ENCODE measurements around the gene ANXA2R. TPM values are rescaled to one million over a fixed set of nuclear protein-coding genes. Genes with fewer than 3 reads are reported as not detected.
"Not testable (repeated sequence)": the region's sequence is repeated elsewhere in the genome, so short reads cannot be mapped to it uniquely, and the experiment has no call there.

Gene ANXA2R, protein sequence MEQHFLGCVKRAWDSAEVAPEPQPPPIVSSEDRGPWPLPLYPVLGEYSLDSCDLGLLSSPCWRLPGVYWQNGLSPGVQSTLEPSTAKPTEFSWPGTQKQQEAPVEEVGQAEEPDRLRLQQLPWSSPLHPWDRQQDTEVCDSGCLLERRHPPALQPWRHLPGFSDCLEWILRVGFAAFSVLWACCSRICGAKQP
- 0.98 and 1.3 TPM in 2 replicates for total RNA-seq (2022)
- Bru-seq, nascent RNA: percentile 52 among the genes with signal in this experiment
- percentile 57 among the genes with signal in this experiment for BruChase-seq, experiment 1, labeled RNA remaining after a 6-hour chase
- BruChase-seq, experiment 2, labeled RNA remaining after a 2-hour chase: percentile 58 among the genes with signal in this experiment
- long read RNA-seq: 0 reads

DNA sequence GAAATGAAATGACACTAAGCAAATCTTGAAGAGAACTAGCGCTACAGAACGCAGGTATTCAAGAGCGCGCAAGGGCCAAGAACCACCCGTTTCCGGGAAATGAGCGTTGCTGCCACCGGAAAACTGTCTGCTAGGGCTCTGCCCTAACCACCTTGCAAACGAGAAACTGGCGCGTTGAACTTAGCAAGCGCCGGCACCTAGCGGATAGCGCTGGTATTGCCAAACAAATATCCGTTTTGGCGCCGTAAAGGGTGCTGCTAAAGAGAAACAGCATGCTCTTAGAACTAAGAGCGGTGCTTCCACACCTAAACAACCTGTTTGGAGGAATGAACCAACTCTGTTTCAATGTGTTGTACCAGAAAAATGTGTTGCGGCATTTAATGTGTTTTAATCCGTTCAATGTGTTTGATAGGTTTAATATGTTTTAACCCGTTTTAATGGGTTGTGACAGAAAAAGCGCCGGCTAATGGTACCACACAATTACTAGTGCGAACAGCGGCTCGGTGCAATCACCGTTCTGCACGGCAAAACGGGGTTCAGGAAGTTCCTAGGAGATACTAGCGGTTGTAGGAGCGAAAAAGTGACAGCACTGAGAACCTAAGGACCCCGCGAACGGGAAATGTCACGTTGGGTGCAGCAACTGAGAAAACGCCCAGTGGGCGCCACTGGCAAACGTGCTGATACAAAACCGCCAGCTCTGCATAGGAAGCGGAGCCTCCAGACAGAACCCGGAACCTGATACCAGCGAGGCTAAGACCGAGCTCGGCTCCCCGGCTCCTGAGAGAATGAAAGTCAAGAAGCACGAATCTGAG lies at the start of gene ANXA2R:
TSS of gene ANXA2R (minus strand) at position 33 of the 812 bp plus-strand sequence. CDS start 273 bp downstream, outside the sequence.
- BruUV-seq (replicated peaks): no TSS peak
- no peaks in the 10 kb centered on the region for H3K27me3 Mint-ChIP-seq (ENCODE audit: insufficient read depth, unreplicated experiment)
- H3K4me1 Mint-ChIP-seq (ENCODE audit: insufficient read depth, unreplicated experiment): no peaks in the 10 kb centered on the region
- no peaks in the 10 kb centered on the region for H3K9me3 Mint-ChIP-seq (ENCODE audit: unreplicated experiment)
- intact Hi-C loops (cut with micrococcal nuclease): loop anchor here (1.0 kb wide), 2 partner anchors 65 to 349 kb away; no protein-coding TSS in a partner anchor
- H3K4me3 Mint-ChIP-seq (ENCODE audit: unreplicated experiment): peak within 1 kb of the TSS; percentile 88
- peak within 1 kb of the TSS; percentile 95 for H3K27ac Mint-ChIP-seq (ENCODE audit: low read depth, unreplicated experiment)
- CTCF ChIA-PET: interaction anchor here (0.7 to 3.2 kb wide), 6 partner anchors 28 to 130 kb away, joined by 3 to 49 read pairs (median 5); no protein-coding TSS in a partner anchor
- POLR2A ChIA-PET: interaction anchor here (0.8 to 7.7 kb wide), 10 partner anchors 10 to 129 kb away, joined by 3 to 181 read pairs (median 14); partner anchors contain the start of gene ZNF131
- peaks cover 16% of the 10 kb centered on the region for H3K36me3 Mint-ChIP-seq (ENCODE audit: insufficient read depth, unreplicated experiment)
- DNase-seq (ENCODE audit: unreplicated experiment): no peak
- TF ChIP-seq, protein P1, sequence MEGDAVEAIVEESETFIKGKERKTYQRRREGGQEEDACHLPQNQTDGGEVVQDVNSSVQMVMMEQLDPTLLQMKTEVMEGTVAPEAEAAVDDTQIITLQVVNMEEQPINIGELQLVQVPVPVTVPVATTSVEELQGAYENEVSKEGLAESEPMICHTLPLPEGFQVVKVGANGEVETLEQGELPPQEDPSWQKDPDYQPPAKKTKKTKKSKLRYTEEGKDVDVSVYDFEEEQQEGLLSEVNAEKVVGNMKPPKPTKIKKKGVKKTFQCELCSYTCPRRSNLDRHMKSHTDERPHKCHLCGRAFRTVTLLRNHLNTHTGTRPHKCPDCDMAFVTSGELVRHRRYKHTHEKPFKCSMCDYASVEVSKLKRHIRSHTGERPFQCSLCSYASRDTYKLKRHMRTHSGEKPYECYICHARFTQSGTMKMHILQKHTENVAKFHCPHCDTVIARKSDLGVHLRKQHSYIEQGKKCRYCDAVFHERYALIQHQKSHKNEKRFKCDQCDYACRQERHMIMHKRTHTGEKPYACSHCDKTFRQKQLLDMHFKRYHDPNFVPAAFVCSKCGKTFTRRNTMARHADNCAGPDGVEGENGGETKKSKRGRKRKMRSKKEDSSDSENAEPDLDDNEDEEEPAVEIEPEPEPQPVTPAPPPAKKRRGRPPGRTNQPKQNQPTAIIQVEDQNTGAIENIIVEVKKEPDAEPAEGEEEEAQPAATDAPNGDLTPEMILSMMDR (IDR thresholded peaks at IDR 0.05; ENCODE audit: unreplicated experiment): no peak

DNA sequence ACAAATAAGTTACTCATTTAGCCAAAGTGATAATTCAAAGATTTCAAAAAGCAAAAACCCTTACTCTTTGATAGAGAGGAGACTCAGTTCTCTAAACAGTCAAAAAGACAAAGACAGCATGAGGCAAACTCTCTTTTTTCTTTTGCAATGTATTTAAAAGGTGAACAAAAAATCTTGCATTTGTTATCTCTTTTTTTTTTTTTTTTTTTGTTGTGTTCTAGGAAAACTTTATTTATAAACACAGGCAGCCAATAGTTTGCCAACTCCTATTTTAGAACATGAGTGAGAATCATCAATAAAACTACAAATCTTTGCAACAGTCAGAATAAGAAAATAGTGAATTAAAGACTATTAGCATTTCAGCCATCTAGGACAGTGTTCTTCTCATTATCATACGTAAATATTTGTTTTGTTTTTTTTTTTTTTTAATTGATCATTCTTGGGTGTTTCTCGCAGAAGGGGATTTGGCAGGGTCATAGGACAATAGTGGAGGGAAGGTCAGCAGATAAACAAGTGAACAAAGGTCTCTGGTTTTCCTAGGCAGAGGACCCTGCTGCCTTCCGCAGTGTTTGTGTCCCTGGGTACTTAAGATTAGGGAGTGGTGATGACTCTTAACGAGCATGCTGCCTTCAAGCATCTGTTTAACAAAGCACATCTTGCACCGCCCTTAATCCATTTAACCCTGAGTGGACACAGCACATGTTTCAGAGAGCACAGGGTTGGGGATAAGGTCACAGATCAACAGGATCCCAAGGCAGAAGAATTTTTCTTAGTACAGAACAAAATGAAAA lies 46.2 kb upstream of the ANXA2R start:
- POLR2A ChIA-PET; H3K4me3 Mint-ChIP-seq (ENCODE audit: unreplicated experiment); BruUV-seq (replicated peaks); intact Hi-C loops (cut with micrococcal nuclease); H3K36me3 Mint-ChIP-seq (ENCODE audit: insufficient read depth, unreplicated experiment); H3K27ac Mint-ChIP-seq (ENCODE audit: low read depth, unreplicated experiment); H3K27me3 Mint-ChIP-seq (ENCODE audit: insufficient read depth, unreplicated experiment); CTCF ChIA-PET; DNase-seq (ENCODE audit: unreplicated experiment); H3K4me1 Mint-ChIP-seq (ENCODE audit: insufficient read depth, unreplicated experiment); H3K9me3 Mint-ChIP-seq (ENCODE audit: unreplicated experiment): not testable (repeated sequence)

DNA sequence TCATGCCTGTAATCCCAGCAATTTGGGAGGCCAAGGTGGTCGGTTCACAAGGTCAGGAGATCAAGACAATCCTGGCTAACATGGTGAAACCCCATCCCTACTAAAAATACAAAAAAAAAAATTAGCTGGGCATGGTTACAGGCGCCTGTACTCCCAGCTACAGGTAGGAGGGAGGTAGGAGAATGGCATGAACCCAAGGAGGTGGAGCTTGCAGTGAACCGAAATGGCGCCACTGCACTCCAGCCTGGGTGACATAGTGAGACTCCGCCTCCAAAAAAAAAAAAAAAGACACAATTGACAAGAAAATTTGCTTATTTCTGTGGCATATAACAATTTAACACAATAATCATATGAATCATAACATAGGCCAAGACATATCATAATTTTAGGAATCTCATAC lies 45.3 kb upstream of the ANXA2R start:
- Mint-ChIP-seq H3K27ac (ENCODE audit: low read depth, unreplicated experiment) (no peak overlapping the region), H3K4me3 (ENCODE audit: unreplicated experiment) (no peak overlapping the region), H3K36me3 (ENCODE audit: insufficient read depth, unreplicated experiment) (no peaks in the 10 kb centered on the region), H3K4me1 (ENCODE audit: insufficient read depth, unreplicated experiment) (no peaks in the 10 kb centered on the region), H3K9me3 (ENCODE audit: unreplicated experiment) (no peaks in the 10 kb centered on the region), H3K27me3 (ENCODE audit: insufficient read depth, unreplicated experiment) (no peaks in the 10 kb centered on the region)
- CTCF ChIA-PET: interaction anchor here (0.5 to 0.8 kb wide), 3 partner anchors 21 to 178 kb away, joined by 3 to 4 read pairs (median 3); no protein-coding TSS in a partner anchor
- intact Hi-C loops (cut with micrococcal nuclease): no loop called here
- POLR2A ChIA-PET: interaction anchor here (0.6 kb wide), 1 partner anchor 14 kb away, joined by 4 read pairs; no protein-coding TSS in a partner anchor
- TF ChIP-seq, protein P1 (IDR thresholded peaks at IDR 0.05; ENCODE audit: unreplicated experiment): no peak
- DNase-seq (ENCODE audit: unreplicated experiment): no peak
- no TSS peak for BruUV-seq (replicated peaks)

DNA sequence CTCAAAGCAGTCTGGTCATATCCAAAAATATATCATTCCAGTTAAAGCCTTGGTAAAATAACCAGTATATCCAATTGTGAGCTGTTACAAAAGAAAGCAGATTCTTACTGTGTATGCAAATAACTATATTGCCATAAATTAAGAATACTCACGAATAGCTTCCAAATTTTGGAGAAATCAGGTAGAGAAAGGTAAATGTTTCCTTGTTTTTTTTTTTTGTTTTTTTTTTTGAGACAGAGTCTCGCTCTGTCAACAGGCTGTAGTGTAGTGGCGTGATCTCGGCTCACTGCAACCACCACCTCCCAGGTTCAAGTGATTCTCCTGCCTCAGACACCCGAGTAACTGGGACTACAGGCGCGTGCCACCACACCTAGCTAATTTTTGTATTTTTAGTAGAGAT lies 44.3 kb upstream of the ANXA2R start:
- H3K4me1 Mint-ChIP-seq (ENCODE audit: insufficient read depth, unreplicated experiment); DNase-seq (ENCODE audit: unreplicated experiment); intact Hi-C loops (cut with micrococcal nuclease); H3K27ac Mint-ChIP-seq (ENCODE audit: low read depth, unreplicated experiment); H3K9me3 Mint-ChIP-seq (ENCODE audit: unreplicated experiment); H3K36me3 Mint-ChIP-seq (ENCODE audit: insufficient read depth, unreplicated experiment); POLR2A ChIA-PET; BruUV-seq (replicated peaks); CTCF ChIA-PET; H3K27me3 Mint-ChIP-seq (ENCODE audit: insufficient read depth, unreplicated experiment); H3K4me3 Mint-ChIP-seq (ENCODE audit: unreplicated experiment): not testable (repeated sequence)

DNA sequence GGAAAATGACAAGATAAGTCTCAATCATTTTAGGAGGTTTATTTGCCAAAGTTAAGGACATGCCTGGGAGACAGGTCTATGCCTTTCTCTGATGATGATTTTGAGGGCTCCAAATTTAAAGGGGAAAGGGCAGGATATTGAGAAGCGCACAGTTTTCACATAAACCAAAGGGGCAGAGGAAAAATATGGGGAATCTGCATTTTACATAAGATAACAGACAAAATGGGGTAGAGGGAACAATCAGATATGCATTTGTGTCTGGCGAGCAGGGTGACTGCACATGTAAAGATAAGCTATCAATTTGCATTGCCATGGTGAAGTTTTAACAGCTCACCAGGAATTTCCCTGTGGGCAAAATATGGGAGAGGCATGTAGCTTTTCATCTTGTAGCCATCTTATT lies 41.2 kb upstream of the ANXA2R start:
- DNase-seq (ENCODE audit: unreplicated experiment); POLR2A ChIA-PET; BruUV-seq (replicated peaks); H3K4me3 Mint-ChIP-seq (ENCODE audit: unreplicated experiment); H3K27ac Mint-ChIP-seq (ENCODE audit: low read depth, unreplicated experiment); intact Hi-C loops (cut with micrococcal nuclease); H3K27me3 Mint-ChIP-seq (ENCODE audit: insufficient read depth, unreplicated experiment); H3K9me3 Mint-ChIP-seq (ENCODE audit: unreplicated experiment): not testable (repeated sequence)
- CTCF ChIA-PET: interaction anchor here (0.6 kb wide), 1 partner anchor 718 kb away, joined by 4 read pairs; no protein-coding TSS in a partner anchor
- H3K36me3 Mint-ChIP-seq (ENCODE audit: insufficient read depth, unreplicated experiment): peaks cover 20% of the 10 kb centered on the region
- H3K4me1 Mint-ChIP-seq (ENCODE audit: insufficient read depth, unreplicated experiment): peaks cover 11% of the 10 kb centered on the region
